HCT116 (cell line): ENCODE results near the gene CD248.

Experiments
- CTCF ChIP-seq, 3 experiments: fragments of 200-600 bp in 1 of 3; sonication (generic) in 1 of 3; IDR thresholded peaks in 2 of 3; conservative IDR thresholded peaks in 1 of 3; 2 replicates each; pipeline ENCODE4 v1.5.1; 2012 to 2017; ENCODE audit warnings: low read depth in 2 of 3, low read length in 2 of 3, antibody characterized with exemption in 1 of 3, borderline replicate concordance in 1 of 3, control low read depth in 1 of 3, mild to moderate bottlenecking in 1 of 3, mixed read lengths in 1 of 3, mixed run types in 1 of 3, moderate library complexity in 1 of 3; ENCODE audit not compliant: insufficient read depth in 1 of 3
- MAX ChIP-seq: IDR thresholded peaks from 2 replicates; pipeline ENCODE4 v1.6.1; 2012
- REST ChIP-seq: IDR thresholded peaks from 2 replicates; pipeline ENCODE4 v1.6.1; 2012; ENCODE audit warnings: low read depth

GRCh38 chr11:66287889-66288670, 28.8 kb downstream of the CD248 start:
- no peak for TF ChIP-seq MAX
- TF ChIP-seq CTCF (IDR thresholded peaks at IDR 0.05 in 2 of 3, conservative IDR thresholded peaks at IDR 0.05 in 1 of 3; ENCODE audit: borderline replicate concordance in 1 of 3, insufficient read depth in 1 of 3, low read depth in 2 of 3, low read length in 2 of 3): no peak
- no peak for TF ChIP-seq REST
